HL-60 (cell line): ENCODE data around the gene FCF1.

ENCODE experiments used
- DNase-seq, 2 experiments: peaks; one replicate each; pipeline ENCODE4 v3.0.0-alpha.2; 2010 to 2020; ENCODE audit warnings: low read depth in 1 of 2, low spot score in 1 of 2
- H3K27ac ChIP-seq: fragments of 250-450 bp; sonication (Bioruptor Pico); replicated peaks from 2 replicates; pipeline ENCODE4 v1.5.1; 2020; ENCODE audit warnings: mild to moderate bottlenecking, moderate library complexity
- H3K27me3 ChIP-seq: fragments of 250-450 bp; sonication (Bioruptor Pico); 2 replicates; pipeline ENCODE4 v1.5.1; 2021; ENCODE audit warnings: mild to moderate bottlenecking, moderate library complexity; ENCODE audit not compliant: insufficient read depth, poor library complexity, severe bottlenecking
- H3K4me3 ChIP-seq: replicated peaks from 2 replicates; pipeline ENCODE4 v1.5.1; 2011; ENCODE audit warnings: mild to moderate bottlenecking, control low read depth, low read length; ENCODE audit not compliant: insufficient read depth
- GABPA ChIP-seq: IDR thresholded peaks from 2 replicates; pipeline ENCODE4 v1.6.1; 2012; ENCODE audit warnings: low read depth
- POLR2AphosphoS5 ChIP-seq: IDR thresholded peaks from 2 replicates; pipeline ENCODE4 v1.6.1; 2012; ENCODE audit warnings: low read depth
- SPI1 ChIP-seq: IDR thresholded peaks from 2 replicates; pipeline ENCODE4 v1.6.1; 2012; ENCODE audit warnings: low read depth, mild to moderate bottlenecking, borderline replicate concordance
- TF ChIP-seq, protein P1 (sequence below): IDR thresholded peaks from one replicate; pipeline ENCODE4 v1.5.1; 2011; ENCODE audit warnings: low read length, control low read depth, inconsistent platforms; ENCODE audit not compliant: insufficient read depth
- TF ChIP-seq, protein P2 (sequence below): IDR thresholded peaks from 2 replicates; pipeline ENCODE4 v1.6.1; 2012; ENCODE audit warnings: low read depth; ENCODE audit not compliant: insufficient replicate concordance

FCF1 gene

DNA sequence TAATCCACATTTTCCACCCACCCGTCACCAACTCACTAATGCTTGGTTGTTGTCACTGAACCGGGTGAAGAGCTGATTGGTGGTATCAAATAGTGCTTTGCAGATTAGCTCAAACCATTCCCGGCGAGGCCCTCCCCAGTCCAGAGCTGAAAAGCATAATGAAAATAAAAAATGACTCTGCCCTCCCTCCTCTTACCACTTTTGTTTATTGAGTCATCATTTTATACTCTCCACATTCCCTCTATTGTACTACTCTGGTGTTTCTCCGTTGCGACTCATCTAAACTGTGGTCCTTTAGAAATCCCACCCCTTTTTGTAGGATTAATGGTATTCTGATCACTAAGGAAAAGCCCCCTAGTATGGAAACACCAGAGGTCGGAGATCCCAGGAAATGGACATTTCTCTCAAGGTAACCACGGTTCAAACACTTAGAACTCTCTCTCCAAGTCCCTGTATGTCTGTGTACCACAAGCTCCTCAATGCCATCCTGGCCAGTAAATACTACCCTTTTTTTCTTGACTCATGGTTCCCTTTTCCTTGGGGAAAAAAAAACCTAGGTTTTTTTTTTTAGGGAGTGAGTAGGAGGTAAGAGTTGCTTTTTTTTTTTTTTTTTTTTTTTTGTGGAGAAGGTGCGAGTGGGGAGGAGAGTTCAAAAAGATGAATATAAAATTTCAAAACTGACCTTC, 42.1 kb upstream of the FCF1 start:
- no peak overlapping the region for H3K27ac ChIP-seq
- TF ChIP-seq, protein P1, sequence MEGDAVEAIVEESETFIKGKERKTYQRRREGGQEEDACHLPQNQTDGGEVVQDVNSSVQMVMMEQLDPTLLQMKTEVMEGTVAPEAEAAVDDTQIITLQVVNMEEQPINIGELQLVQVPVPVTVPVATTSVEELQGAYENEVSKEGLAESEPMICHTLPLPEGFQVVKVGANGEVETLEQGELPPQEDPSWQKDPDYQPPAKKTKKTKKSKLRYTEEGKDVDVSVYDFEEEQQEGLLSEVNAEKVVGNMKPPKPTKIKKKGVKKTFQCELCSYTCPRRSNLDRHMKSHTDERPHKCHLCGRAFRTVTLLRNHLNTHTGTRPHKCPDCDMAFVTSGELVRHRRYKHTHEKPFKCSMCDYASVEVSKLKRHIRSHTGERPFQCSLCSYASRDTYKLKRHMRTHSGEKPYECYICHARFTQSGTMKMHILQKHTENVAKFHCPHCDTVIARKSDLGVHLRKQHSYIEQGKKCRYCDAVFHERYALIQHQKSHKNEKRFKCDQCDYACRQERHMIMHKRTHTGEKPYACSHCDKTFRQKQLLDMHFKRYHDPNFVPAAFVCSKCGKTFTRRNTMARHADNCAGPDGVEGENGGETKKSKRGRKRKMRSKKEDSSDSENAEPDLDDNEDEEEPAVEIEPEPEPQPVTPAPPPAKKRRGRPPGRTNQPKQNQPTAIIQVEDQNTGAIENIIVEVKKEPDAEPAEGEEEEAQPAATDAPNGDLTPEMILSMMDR = no peak
- no peak for TF ChIP-seq POLR2AphosphoS5
- TF ChIP-seq, protein P2, sequence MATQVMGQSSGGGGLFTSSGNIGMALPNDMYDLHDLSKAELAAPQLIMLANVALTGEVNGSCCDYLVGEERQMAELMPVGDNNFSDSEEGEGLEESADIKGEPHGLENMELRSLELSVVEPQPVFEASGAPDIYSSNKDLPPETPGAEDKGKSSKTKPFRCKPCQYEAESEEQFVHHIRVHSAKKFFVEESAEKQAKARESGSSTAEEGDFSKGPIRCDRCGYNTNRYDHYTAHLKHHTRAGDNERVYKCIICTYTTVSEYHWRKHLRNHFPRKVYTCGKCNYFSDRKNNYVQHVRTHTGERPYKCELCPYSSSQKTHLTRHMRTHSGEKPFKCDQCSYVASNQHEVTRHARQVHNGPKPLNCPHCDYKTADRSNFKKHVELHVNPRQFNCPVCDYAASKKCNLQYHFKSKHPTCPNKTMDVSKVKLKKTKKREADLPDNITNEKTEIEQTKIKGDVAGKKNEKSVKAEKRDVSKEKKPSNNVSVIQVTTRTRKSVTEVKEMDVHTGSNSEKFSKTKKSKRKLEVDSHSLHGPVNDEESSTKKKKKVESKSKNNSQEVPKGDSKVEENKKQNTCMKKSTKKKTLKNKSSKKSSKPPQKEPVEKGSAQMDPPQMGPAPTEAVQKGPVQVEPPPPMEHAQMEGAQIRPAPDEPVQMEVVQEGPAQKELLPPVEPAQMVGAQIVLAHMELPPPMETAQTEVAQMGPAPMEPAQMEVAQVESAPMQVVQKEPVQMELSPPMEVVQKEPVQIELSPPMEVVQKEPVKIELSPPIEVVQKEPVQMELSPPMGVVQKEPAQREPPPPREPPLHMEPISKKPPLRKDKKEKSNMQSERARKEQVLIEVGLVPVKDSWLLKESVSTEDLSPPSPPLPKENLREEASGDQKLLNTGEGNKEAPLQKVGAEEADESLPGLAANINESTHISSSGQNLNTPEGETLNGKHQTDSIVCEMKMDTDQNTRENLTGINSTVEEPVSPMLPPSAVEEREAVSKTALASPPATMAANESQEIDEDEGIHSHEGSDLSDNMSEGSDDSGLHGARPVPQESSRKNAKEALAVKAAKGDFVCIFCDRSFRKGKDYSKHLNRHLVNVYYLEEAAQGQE = no peak
- TF ChIP-seq GABPA = no peak
- no peak for TF ChIP-seq SPI1
- H3K4me3 ChIP-seq = no peak overlapping the region
- H3K27me3 ChIP-seq = no peaks in the 10 kb centered on the region
- DNase-seq = no peak

DNA sequence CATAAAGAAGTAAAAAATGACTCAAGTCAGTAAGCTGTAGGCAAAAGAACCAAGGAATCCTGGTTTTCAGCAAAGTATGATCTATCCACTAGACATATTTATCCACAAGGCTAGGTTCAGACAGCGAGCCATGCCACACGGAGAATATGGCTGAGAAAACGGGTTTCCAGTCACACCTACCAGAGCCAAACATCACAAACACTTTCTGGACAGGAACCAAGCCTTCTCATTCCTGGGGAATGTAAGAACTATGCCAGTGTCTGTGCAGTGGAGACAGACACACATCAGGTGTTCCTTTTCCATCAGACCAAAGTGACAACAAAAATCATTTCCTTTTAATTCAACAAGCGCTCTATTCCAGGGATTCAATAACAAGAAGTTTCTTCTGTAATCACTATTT, 41.2 kb upstream of the FCF1 start:
- TF ChIP-seq, protein P2 = no peak
- TF ChIP-seq GABPA (no peak), POLR2AphosphoS5 (no peak)
- no peak for DNase-seq
- H3K27me3 ChIP-seq = no peaks in the 10 kb centered on the region
- no peak overlapping the region for H3K4me3 ChIP-seq
- H3K27ac ChIP-seq = no peak overlapping the region

DNA sequence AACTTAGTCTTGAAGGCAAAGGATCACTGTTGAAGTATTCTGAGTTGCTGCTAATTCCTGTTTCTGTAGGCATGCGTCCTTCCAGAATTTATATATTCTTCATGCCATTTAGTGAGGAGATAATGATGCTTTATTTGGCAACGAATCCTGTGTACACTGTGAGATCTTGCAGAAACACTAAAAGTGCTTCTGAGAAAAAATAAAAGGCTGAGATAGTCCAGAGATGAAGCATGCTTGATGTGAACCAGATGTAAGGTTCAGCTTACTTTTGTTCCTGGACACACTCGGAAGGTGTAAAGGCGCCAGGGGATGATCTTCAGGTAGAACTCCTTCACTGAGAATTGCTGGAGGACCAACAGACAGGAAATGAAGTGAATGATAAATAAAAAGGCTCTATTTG, 39.2 kb upstream of the FCF1 start:
- H3K27me3 ChIP-seq = no peaks in the 10 kb centered on the region
- no peak overlapping the region for H3K27ac ChIP-seq
- H3K4me3 ChIP-seq = no peak overlapping the region
- no peak for DNase-seq
- no peak for TF ChIP-seq SPI1
- TF ChIP-seq, protein P1 = no peak
- no peak for TF ChIP-seq POLR2AphosphoS5
- no peak for TF ChIP-seq GABPA
- TF ChIP-seq, protein P2 = no peak
